ENCODE results near the gene ITSN1.

DNA sequence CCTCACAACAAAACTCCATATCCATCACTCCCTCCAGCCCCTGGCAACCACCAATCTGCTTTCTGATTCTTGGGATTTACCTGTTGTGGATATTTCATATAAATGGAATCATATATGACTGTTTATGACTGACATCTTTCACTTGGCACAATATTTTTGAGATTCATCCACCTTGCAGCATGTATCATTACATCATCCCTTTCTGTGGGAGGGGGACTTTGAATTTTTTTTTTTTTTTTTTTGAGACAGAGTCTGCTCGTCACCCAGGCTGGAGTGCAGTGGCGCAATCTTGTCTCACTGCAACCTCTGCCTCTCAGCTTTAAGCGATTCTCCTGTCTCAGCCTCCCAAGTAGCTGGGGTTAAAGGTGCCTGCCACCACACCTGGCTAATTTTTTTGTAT lies 128.2 kb downstream of the ITSN1 start:
- TF ChIP-seq, protein P1, sequence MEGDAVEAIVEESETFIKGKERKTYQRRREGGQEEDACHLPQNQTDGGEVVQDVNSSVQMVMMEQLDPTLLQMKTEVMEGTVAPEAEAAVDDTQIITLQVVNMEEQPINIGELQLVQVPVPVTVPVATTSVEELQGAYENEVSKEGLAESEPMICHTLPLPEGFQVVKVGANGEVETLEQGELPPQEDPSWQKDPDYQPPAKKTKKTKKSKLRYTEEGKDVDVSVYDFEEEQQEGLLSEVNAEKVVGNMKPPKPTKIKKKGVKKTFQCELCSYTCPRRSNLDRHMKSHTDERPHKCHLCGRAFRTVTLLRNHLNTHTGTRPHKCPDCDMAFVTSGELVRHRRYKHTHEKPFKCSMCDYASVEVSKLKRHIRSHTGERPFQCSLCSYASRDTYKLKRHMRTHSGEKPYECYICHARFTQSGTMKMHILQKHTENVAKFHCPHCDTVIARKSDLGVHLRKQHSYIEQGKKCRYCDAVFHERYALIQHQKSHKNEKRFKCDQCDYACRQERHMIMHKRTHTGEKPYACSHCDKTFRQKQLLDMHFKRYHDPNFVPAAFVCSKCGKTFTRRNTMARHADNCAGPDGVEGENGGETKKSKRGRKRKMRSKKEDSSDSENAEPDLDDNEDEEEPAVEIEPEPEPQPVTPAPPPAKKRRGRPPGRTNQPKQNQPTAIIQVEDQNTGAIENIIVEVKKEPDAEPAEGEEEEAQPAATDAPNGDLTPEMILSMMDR (IDR thresholded peaks at IDR 0.05; ENCODE audit: low read depth, low read length, missing input control) = no peak
- TF ChIP-seq JUND (IDR thresholded peaks at IDR 0.05) (no peak), YY1 (IDR thresholded peaks at IDR 0.05) (no peak), TAF1 (conservative IDR thresholded peaks at IDR 0.05) (no peak), GABPA (IDR thresholded peaks at IDR 0.05 in 1 of 2, conservative IDR thresholded peaks at IDR 0.05 in 1 of 2) (no peak), FOXA1 (IDR thresholded peaks at IDR 0.05) (no peak), SP1 (IDR thresholded peaks at IDR 0.05) (no peak), RAD21 (IDR thresholded peaks at IDR 0.05) (no peak)
- TF ChIP-seq, protein P2, sequence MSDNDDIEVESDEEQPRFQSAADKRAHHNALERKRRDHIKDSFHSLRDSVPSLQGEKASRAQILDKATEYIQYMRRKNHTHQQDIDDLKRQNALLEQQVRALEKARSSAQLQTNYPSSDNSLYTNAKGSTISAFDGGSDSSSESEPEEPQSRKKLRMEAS (IDR thresholded peaks at IDR 0.05) = no peak
- TF ChIP-seq, protein P3, sequence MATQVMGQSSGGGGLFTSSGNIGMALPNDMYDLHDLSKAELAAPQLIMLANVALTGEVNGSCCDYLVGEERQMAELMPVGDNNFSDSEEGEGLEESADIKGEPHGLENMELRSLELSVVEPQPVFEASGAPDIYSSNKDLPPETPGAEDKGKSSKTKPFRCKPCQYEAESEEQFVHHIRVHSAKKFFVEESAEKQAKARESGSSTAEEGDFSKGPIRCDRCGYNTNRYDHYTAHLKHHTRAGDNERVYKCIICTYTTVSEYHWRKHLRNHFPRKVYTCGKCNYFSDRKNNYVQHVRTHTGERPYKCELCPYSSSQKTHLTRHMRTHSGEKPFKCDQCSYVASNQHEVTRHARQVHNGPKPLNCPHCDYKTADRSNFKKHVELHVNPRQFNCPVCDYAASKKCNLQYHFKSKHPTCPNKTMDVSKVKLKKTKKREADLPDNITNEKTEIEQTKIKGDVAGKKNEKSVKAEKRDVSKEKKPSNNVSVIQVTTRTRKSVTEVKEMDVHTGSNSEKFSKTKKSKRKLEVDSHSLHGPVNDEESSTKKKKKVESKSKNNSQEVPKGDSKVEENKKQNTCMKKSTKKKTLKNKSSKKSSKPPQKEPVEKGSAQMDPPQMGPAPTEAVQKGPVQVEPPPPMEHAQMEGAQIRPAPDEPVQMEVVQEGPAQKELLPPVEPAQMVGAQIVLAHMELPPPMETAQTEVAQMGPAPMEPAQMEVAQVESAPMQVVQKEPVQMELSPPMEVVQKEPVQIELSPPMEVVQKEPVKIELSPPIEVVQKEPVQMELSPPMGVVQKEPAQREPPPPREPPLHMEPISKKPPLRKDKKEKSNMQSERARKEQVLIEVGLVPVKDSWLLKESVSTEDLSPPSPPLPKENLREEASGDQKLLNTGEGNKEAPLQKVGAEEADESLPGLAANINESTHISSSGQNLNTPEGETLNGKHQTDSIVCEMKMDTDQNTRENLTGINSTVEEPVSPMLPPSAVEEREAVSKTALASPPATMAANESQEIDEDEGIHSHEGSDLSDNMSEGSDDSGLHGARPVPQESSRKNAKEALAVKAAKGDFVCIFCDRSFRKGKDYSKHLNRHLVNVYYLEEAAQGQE (IDR thresholded peaks at IDR 0.05) = no peak
- TF ChIP-seq, protein P4, sequence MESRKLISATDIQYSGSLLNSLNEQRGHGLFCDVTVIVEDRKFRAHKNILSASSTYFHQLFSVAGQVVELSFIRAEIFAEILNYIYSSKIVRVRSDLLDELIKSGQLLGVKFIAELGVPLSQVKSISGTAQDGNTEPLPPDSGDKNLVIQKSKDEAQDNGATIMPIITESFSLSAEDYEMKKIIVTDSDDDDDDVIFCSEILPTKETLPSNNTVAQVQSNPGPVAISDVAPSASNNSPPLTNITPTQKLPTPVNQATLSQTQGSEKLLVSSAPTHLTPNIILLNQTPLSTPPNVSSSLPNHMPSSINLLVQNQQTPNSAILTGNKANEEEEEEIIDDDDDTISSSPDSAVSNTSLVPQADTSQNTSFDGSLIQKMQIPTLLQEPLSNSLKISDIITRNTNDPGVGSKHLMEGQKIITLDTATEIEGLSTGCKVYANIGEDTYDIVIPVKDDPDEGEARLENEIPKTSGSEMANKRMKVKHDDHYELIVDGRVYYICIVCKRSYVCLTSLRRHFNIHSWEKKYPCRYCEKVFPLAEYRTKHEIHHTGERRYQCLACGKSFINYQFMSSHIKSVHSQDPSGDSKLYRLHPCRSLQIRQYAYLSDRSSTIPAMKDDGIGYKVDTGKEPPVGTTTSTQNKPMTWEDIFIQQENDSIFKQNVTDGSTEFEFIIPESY (IDR thresholded peaks at IDR 0.05) = no peak
- TF ChIP-seq, protein P5, sequence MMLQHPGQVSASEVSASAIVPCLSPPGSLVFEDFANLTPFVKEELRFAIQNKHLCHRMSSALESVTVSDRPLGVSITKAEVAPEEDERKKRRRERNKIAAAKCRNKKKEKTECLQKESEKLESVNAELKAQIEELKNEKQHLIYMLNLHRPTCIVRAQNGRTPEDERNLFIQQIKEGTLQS (IDR thresholded peaks at IDR 0.05) = no peak

All from liver (tissue), 3 donors.